ENCODE measurements around the gene GRIA3.

GRCh38 chrX:123203772-123204171 lies 19.7 kb downstream of the GRIA3 start:
- peak; percentile 15; the same call in 1 of the 2 replicates for TF ChIP-seq CTCF (IDR thresholded peaks at IDR 0.05)
- TF ChIP-seq ZFX (IDR thresholded peaks at IDR 0.05; ENCODE audit: borderline replicate concordance): no peak
